Measurements from ENCODE around the gene AIF1. TPM values are rescaled to one million over a fixed set of nuclear protein-coding genes. Genes with fewer than 3 reads are reported as not detected.

The AIF1 gene
- total and polyA plus RNA-seq, 4 experiments from 2014 or later, result 5.2 to 11.0 (median 9.1) TPM

GRCh38 chr6:31639449-31639861 is 24.4 kb downstream of the AIF1 start:
- ChIA-PET POLR2A (ENCODE audit: partially characterized antibody) (interaction anchor here (0.9 to 3.2 kb wide), 4 partner anchors 12 to 25 kb away, joined by 3 to 23 read pairs (median 10); partner anchors contain the start of genes BAG6, GPANK1 and PRRC2A), CTCF (ENCODE audit: partially characterized antibody) (interaction anchor here (0.6 kb wide), 1 partner anchor 13 kb away, joined by 3 read pairs; no protein-coding TSS in a partner anchor)
- peaks cover 87% of the 10 kb centered on the region for H3K36me3 ChIP-seq (ENCODE audit: insufficient read depth, low read length)
- H3K27me3 ChIP-seq (ENCODE audit: insufficient read depth, low read length), result no peaks in the 10 kb centered on the region
- peaks cover 0 to 5% (median 2%) of the 10 kb centered on the region in 4 donors for H3K4me1 Mint-ChIP-seq
- H3K36me3 Mint-ChIP-seq, result peaks cover 36 to 75% of the 10 kb centered on the region in 2 donors
- DNase-seq, result no peak
- H3K27me3 Mint-ChIP-seq, result no peaks in the 10 kb centered on the region
- peak overlapping the region in 3 of 7 donors; percentile 6 to 53 (median 36) for H3K27ac Mint-ChIP-seq
- intact Hi-C loops (cut with micrococcal nuclease), result no loop called here
- no peaks in the 10 kb centered on the region for H3K9me3 ChIP-seq (ENCODE audit: control insufficient read depth in 1 of 2, low read length in 2 of 2)
- H3K4me1 ChIP-seq (ENCODE audit: insufficient read depth, low read length), result no peaks in the 10 kb centered on the region
- no peak overlapping the region for H3K4me3 ChIP-seq (ENCODE audit: low read length in 2 of 2)
- no peak overlapping the region for H3K27ac ChIP-seq (ENCODE audit: low read depth, low read length)
- H3K4me3 Mint-ChIP-seq, result no peak overlapping the region
- no peaks in the 10 kb centered on the region for H3K9me3 Mint-ChIP-seq

GRCh38 chr6:31640612-31641011 is 25.6 kb downstream of the AIF1 start:
- H3K27ac Mint-ChIP-seq, result peak overlapping the region in 2 of 7 donors; percentile 43 to 57
- CTCF ChIA-PET (ENCODE audit: partially characterized antibody), result no interaction called here
- intact Hi-C loops (cut with micrococcal nuclease), result no loop called here
- H3K9me3 Mint-ChIP-seq, result peaks cover 0 to 4% (median 0%) of the 10 kb centered on the region in 8 donors
- Histone ChIP-seq H3K36me3 (ENCODE audit: insufficient read depth, low read length) (peaks cover 87% of the 10 kb centered on the region), H3K4me3 (ENCODE audit: low read length in 2 of 2) (no peak overlapping the region), H3K27ac (ENCODE audit: low read depth, low read length) (no peak overlapping the region), H3K9me3 (ENCODE audit: control insufficient read depth in 1 of 2, low read length in 2 of 2) (no peaks in the 10 kb centered on the region), H3K4me1 (ENCODE audit: insufficient read depth, low read length) (no peaks in the 10 kb centered on the region), H3K27me3 (ENCODE audit: insufficient read depth, low read length) (no peaks in the 10 kb centered on the region)
- POLR2A ChIA-PET (ENCODE audit: partially characterized antibody), result interaction anchor here (2.0 to 3.2 kb wide), 3 partner anchors 12 to 24 kb away, joined by 5 to 14 read pairs (median 7); partner anchors contain the start of genes BAG6, GPANK1 and PRRC2A
- peaks cover 38 to 74% of the 10 kb centered on the region in 2 donors for H3K36me3 Mint-ChIP-seq
- H3K4me3 Mint-ChIP-seq, result no peak overlapping the region
- no peak for DNase-seq
- H3K27me3 Mint-ChIP-seq, result no peaks in the 10 kb centered on the region
- peaks cover 0 to 6% (median 4%) of the 10 kb centered on the region in 4 donors for H3K4me1 Mint-ChIP-seq

GRCh38 chr6:31641370-31641769 is 26.3 kb downstream of the AIF1 start:
- DNase-seq, result no peak
- Mint-ChIP-seq H3K27me3 (no peaks in the 10 kb centered on the region), H3K4me1 (peaks cover 0 to 6% (median 4%) of the 10 kb centered on the region in 4 donors), H3K4me3 (no peak overlapping the region), H3K9me3 (peaks cover 0 to 4% (median 0%) of the 10 kb centered on the region in 8 donors), H3K27ac (peak overlapping the region in 4 of 7 donors; percentile 45 to 74 (median 65)), H3K36me3 (peaks cover 37 to 73% of the 10 kb centered on the region in 2 donors)
- no peaks in the 10 kb centered on the region for H3K9me3 ChIP-seq (ENCODE audit: control insufficient read depth in 1 of 2, low read length in 2 of 2)
- no peak overlapping the region for H3K4me3 ChIP-seq (ENCODE audit: low read length in 2 of 2)
- H3K36me3 ChIP-seq (ENCODE audit: insufficient read depth, low read length), result peaks cover 86% of the 10 kb centered on the region
- no peak overlapping the region for H3K27ac ChIP-seq (ENCODE audit: low read depth, low read length)
- ChIA-PET CTCF (ENCODE audit: partially characterized antibody) (interaction anchor here (1.0 kb wide), 1 partner anchor 90 kb away, joined by 3 read pairs; no protein-coding TSS in a partner anchor), POLR2A (ENCODE audit: partially characterized antibody) (interaction anchor here (2.0 to 2.1 kb wide), 2 partner anchors 11 to 23 kb away, joined by 5 to 7 read pairs; partner anchors contain the start of genes BAG6 and GPANK1)
- H3K27me3 ChIP-seq (ENCODE audit: insufficient read depth, low read length), result no peaks in the 10 kb centered on the region
- no peaks in the 10 kb centered on the region for H3K4me1 ChIP-seq (ENCODE audit: insufficient read depth, low read length)
- intact Hi-C loops (cut with micrococcal nuclease), result no loop called here

DNA sequence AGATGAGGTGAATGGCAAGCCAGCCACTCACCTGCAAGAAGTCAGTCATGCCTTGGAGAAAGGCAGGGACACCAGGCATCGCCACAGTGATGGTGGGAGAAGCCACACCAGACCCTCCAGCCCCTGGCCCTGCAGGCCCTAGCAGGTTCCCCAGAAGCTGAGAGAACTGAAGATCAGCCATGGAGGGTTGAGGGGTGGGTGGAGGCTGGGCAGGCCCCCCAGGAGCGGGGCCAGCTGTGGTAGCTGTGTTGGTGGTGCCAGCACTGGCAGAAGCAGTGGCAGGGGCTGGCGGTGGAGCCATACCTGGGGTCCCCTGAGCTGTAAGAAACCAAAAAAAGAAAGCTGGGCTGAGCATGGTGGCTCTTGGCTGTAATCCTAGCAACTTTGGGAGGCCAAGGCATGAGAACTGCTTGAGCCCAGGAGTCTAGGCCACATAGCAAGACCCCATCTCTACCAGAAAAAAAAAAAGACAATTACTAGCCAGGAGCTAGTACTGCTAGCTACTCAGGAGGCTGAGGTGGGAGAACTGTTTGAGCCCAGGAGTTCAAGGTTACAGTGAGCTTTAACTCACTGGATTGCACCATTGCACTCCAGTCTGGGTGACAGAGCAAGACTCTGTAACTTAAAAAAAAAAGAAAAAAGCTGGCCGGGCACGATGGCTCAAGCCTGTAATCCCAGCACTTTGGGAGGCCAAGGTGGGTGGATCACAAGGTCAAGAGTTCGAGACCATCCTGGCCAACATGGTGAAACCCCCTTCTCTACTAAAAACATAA is 27.9 kb downstream of the AIF1 start:
- peaks cover 0 to 4% (median 0%) of the 10 kb centered on the region in 8 donors for H3K9me3 Mint-ChIP-seq
- peaks cover 85% of the 10 kb centered on the region for H3K36me3 ChIP-seq (ENCODE audit: insufficient read depth, low read length)
- peaks cover 0 to 6% (median 4%) of the 10 kb centered on the region in 4 donors for H3K4me1 Mint-ChIP-seq
- H3K4me3 Mint-ChIP-seq, result no peak overlapping the region
- H3K27ac ChIP-seq (ENCODE audit: low read depth, low read length), result no peak overlapping the region
- no peak overlapping the region for H3K4me3 ChIP-seq (ENCODE audit: low read length in 2 of 2)
- H3K36me3 Mint-ChIP-seq, result peaks cover 43 to 72% of the 10 kb centered on the region in 2 donors
- H3K27me3 Mint-ChIP-seq, result no peaks in the 10 kb centered on the region
- POLR2A ChIA-PET (ENCODE audit: partially characterized antibody), result interaction anchor here (0.6 to 1.6 kb wide), 6 partner anchors 9 to 1328 kb away, joined by 3 to 12 read pairs (median 4); partner anchors contain the start of genes BAG6 and C6orf47
- H3K27me3 ChIP-seq (ENCODE audit: insufficient read depth, low read length), result no peaks in the 10 kb centered on the region
- CTCF ChIA-PET (ENCODE audit: partially characterized antibody), result interaction anchor here (0.6 to 0.9 kb wide), 3 partner anchors 38 to 271 kb away, joined by 3 to 4 read pairs (median 3); no protein-coding TSS in a partner anchor
- H3K9me3 ChIP-seq (ENCODE audit: control insufficient read depth in 1 of 2, low read length in 2 of 2), result no peaks in the 10 kb centered on the region
- DNase-seq, result no peak
- no peaks in the 10 kb centered on the region for H3K4me1 ChIP-seq (ENCODE audit: insufficient read depth, low read length)
- intact Hi-C loops (cut with micrococcal nuclease), result no loop called here
- no peak overlapping the region for H3K27ac Mint-ChIP-seq

GRCh38 chr6:31643818-31644454 is 28.9 kb downstream of the AIF1 start:
- intact Hi-C loops (cut with micrococcal nuclease), result no loop called here
- peaks cover 0 to 4% (median 0%) of the 10 kb centered on the region in 8 donors for H3K9me3 Mint-ChIP-seq
- Histone ChIP-seq H3K9me3 (ENCODE audit: control insufficient read depth in 1 of 2, low read length in 2 of 2) (no peaks in the 10 kb centered on the region), H3K4me3 (ENCODE audit: low read length in 2 of 2) (no peak overlapping the region), H3K4me1 (ENCODE audit: insufficient read depth, low read length) (no peaks in the 10 kb centered on the region), H3K27ac (ENCODE audit: low read depth, low read length) (no peak overlapping the region), H3K27me3 (ENCODE audit: insufficient read depth, low read length) (no peaks in the 10 kb centered on the region), H3K36me3 (ENCODE audit: insufficient read depth, low read length) (peaks cover 90% of the 10 kb centered on the region)
- no peak overlapping the region for H3K4me3 Mint-ChIP-seq
- no peaks in the 10 kb centered on the region for H3K27me3 Mint-ChIP-seq
- peaks cover 49 to 74% of the 10 kb centered on the region in 2 donors for H3K36me3 Mint-ChIP-seq
- H3K4me1 Mint-ChIP-seq, result peaks cover 0 to 8% (median 5%) of the 10 kb centered on the region in 4 donors
- no peak overlapping the region for H3K27ac Mint-ChIP-seq
- ChIA-PET POLR2A (ENCODE audit: partially characterized antibody) (interaction anchor here (1.3 to 1.6 kb wide), 3 partner anchors 8 to 17 kb away, joined by 4 to 12 read pairs (median 4); partner anchors contain the start of genes BAG6 and C6orf47), CTCF (ENCODE audit: partially characterized antibody) (interaction anchor here (0.7 to 0.9 kb wide), 2 partner anchors 37 to 270 kb away, joined by 3 to 4 read pairs; no protein-coding TSS in a partner anchor)
- no peak for DNase-seq

GRCh38 chr6:31645325-31645724 is 30.3 kb downstream of the AIF1 start:
- Histone ChIP-seq H3K4me3 (ENCODE audit: low read length in 2 of 2) (no peak overlapping the region), H3K27ac (ENCODE audit: low read depth, low read length) (no peak overlapping the region), H3K4me1 (ENCODE audit: insufficient read depth, low read length) (no peaks in the 10 kb centered on the region), H3K27me3 (ENCODE audit: insufficient read depth, low read length) (no peaks in the 10 kb centered on the region), H3K9me3 (ENCODE audit: control insufficient read depth in 1 of 2, low read length in 2 of 2) (no peaks in the 10 kb centered on the region), H3K36me3 (ENCODE audit: insufficient read depth, low read length) (peaks cover 88% of the 10 kb centered on the region)
- DNase-seq, result no peak
- peaks cover 10 to 14% (median 11%) of the 10 kb centered on the region in 4 donors for H3K4me1 Mint-ChIP-seq
- peaks cover 0 to 4% (median 0%) of the 10 kb centered on the region in 8 donors for H3K9me3 Mint-ChIP-seq
- no peak overlapping the region for H3K4me3 Mint-ChIP-seq
- peaks cover 49 to 71% of the 10 kb centered on the region in 2 donors for H3K36me3 Mint-ChIP-seq
- no peaks in the 10 kb centered on the region for H3K27me3 Mint-ChIP-seq
- peak overlapping the region in 2 of 7 donors; percentile 22 to 57 for H3K27ac Mint-ChIP-seq
- ChIA-PET CTCF (ENCODE audit: partially characterized antibody) (no interaction called here), POLR2A (ENCODE audit: partially characterized antibody) (no interaction called here)
- intact Hi-C loops (cut with micrococcal nuclease), result no loop called here
